ENCODE results near the gene NT5DC4.

The NT5DC4 gene

DNA sequence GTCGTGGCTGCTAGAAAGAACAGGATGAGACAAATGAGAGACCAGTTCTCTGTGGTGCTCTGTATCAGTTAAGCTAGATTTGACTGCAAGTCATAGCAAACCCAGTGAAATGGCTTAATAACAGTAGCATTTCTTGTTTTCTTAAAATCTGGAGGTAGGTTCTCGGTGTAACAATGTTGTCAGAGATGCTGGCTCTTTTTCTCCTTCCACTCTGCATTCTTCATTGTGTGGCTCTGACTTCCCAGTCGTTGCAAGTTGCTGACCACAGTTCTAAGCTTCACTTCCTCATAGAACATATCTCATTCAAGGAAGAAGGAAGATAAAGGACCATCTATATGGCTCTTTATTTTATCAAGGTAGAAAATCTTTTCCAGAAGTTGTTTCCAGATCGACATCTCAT, 51.5 kb downstream of the NT5DC4 start:
- no peak overlapping the region for H3K4me3 ChIP-seq (ENCODE audit: low read length)
- no peaks in the 10 kb centered on the region for H3K79me2 ChIP-seq (ENCODE audit: low read length)
- H3K27me3 ChIP-seq (replicated peaks; ENCODE audit: insufficient read depth, low read length) = no peaks in the 10 kb centered on the region
- no peak overlapping the region for H3K27ac ChIP-seq (ENCODE audit: low read length)
- no peak overlapping the region for H2AFZ ChIP-seq (ENCODE audit: low read length)
- no peaks in the 10 kb centered on the region for H3K9me2 ChIP-seq (replicated peaks; ENCODE audit: insufficient read depth, low read length)
- H3K4me1 ChIP-seq (ENCODE audit: low read length) = peaks cover 7% of the 10 kb centered on the region; the same call in 1 of the 2 replicates
- TF ChIP-seq EZH2phosphoT487 (IDR thresholded peaks at IDR 0.05; ENCODE audit: low read length) = no peak
- TF ChIP-seq, protein P1, sequence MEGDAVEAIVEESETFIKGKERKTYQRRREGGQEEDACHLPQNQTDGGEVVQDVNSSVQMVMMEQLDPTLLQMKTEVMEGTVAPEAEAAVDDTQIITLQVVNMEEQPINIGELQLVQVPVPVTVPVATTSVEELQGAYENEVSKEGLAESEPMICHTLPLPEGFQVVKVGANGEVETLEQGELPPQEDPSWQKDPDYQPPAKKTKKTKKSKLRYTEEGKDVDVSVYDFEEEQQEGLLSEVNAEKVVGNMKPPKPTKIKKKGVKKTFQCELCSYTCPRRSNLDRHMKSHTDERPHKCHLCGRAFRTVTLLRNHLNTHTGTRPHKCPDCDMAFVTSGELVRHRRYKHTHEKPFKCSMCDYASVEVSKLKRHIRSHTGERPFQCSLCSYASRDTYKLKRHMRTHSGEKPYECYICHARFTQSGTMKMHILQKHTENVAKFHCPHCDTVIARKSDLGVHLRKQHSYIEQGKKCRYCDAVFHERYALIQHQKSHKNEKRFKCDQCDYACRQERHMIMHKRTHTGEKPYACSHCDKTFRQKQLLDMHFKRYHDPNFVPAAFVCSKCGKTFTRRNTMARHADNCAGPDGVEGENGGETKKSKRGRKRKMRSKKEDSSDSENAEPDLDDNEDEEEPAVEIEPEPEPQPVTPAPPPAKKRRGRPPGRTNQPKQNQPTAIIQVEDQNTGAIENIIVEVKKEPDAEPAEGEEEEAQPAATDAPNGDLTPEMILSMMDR (IDR thresholded peaks at IDR 0.05; ENCODE audit: low read length) = no peak
- DNase-seq = no peak
- no peak overlapping the region for H3K9ac ChIP-seq (ENCODE audit: low read length)
- H3K9me3 ChIP-seq (replicated peaks; ENCODE audit: insufficient read depth, low read length) = no peaks in the 10 kb centered on the region
- no peak overlapping the region for H3K4me2 ChIP-seq (ENCODE audit: low read depth, low read length)
- H3F3A ChIP-seq (ENCODE audit: insufficient read depth, low read length) = no peaks in the 10 kb centered on the region
- no peaks in the 10 kb centered on the region for H3K36me3 ChIP-seq (replicated peaks; ENCODE audit: insufficient read depth, low read length)
- no peaks in the 10 kb centered on the region for H4K20me1 ChIP-seq (ENCODE audit: insufficient read depth, low read length)

DNA sequence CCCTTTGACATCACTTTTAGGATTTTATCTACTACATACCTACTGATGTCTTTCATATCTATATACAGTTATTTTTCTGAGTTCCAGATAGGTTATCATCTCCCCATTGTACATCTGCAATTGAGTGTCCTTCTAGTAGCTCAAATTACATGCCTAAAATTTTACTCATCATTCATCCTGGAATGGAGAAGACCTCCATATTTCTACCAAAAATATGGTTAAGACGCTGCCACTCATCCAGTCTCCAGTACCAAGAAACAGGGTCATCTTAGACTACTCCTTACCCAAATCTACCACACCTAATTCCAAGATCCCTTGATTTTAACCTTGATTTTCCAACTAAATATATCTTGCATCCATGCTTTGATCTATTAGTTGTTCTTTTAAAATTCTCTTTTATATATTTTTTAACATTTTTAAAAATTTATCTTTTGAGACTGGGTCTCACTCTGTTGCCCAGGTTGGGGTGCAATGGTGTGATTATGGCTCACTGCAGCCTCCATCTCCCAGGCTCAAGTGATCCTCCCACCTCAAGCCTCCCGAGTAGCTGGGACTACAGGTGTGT, 52.2 kb downstream of the NT5DC4 start:
- H3K9me3 ChIP-seq (replicated peaks; ENCODE audit: insufficient read depth, low read length) = no peaks in the 10 kb centered on the region
- H3K9me2 ChIP-seq (replicated peaks; ENCODE audit: insufficient read depth, low read length) = no peaks in the 10 kb centered on the region
- no peak for DNase-seq
- H3K4me2 ChIP-seq (ENCODE audit: low read depth, low read length) = no peak overlapping the region
- H3K79me2 ChIP-seq (ENCODE audit: low read length) = no peaks in the 10 kb centered on the region
- H3K27ac ChIP-seq (ENCODE audit: low read length) = no peak overlapping the region
- H3K27me3 ChIP-seq (replicated peaks; ENCODE audit: insufficient read depth, low read length) = no peaks in the 10 kb centered on the region
- peaks cover 7% of the 10 kb centered on the region; the same call in 1 of the 2 replicates for H3K4me1 ChIP-seq (ENCODE audit: low read length)
- no peaks in the 10 kb centered on the region for H4K20me1 ChIP-seq (ENCODE audit: insufficient read depth, low read length)
- H2AFZ ChIP-seq (ENCODE audit: low read length) = no peak overlapping the region
- no peak overlapping the region for H3K4me3 ChIP-seq (ENCODE audit: low read length)
- no peaks in the 10 kb centered on the region for H3F3A ChIP-seq (ENCODE audit: insufficient read depth, low read length)
- TF ChIP-seq EZH2phosphoT487 (IDR thresholded peaks at IDR 0.05; ENCODE audit: low read length) = no peak
- TF ChIP-seq, protein P1 (IDR thresholded peaks at IDR 0.05; ENCODE audit: low read length) = no peak
- TF ChIP-seq EZH2 (optimal IDR thresholded peaks at IDR 0.05; ENCODE audit: low read depth, low read length) = no peak
- H3K36me3 ChIP-seq (replicated peaks; ENCODE audit: insufficient read depth, low read length) = no peaks in the 10 kb centered on the region
- H3K9ac ChIP-seq (ENCODE audit: low read length) = no peak overlapping the region

DNA sequence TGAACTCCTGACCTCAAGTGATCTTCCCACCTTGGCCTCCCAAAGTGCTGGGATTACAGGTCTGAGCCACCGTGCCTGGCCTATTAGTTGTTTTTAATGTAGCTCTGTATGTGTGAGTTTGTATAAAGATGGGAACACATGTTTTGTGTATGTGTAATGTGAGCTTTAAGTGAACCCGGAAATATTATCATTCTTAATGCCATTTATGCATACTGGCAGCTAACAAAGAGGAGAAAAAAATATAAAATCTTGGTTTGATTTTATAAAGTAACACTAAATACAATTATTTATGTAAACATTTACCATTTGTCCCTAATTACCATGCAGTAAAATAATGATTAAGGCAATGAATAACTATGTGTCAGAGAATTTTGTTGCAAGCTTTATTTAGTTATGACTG, 52.7 kb downstream of the NT5DC4 start:
- Histone ChIP-seq H3K9me2 (replicated peaks; ENCODE audit: insufficient read depth, low read length) (no peaks in the 10 kb centered on the region), H3F3A (ENCODE audit: insufficient read depth, low read length) (no peaks in the 10 kb centered on the region), H3K27ac (ENCODE audit: low read length) (no peak overlapping the region), H3K4me1 (ENCODE audit: low read length) (peaks cover 5% of the 10 kb centered on the region; the same call in 1 of the 2 replicates), H3K9ac (ENCODE audit: low read length) (no peak overlapping the region), H2AFZ (ENCODE audit: low read length) (no peak overlapping the region), H4K20me1 (ENCODE audit: insufficient read depth, low read length) (no peaks in the 10 kb centered on the region), H3K4me2 (ENCODE audit: low read depth, low read length) (no peak overlapping the region), H3K4me3 (ENCODE audit: low read length) (no peak overlapping the region), H3K79me2 (ENCODE audit: low read length) (no peaks in the 10 kb centered on the region), H3K36me3 (replicated peaks; ENCODE audit: insufficient read depth, low read length) (no peaks in the 10 kb centered on the region), H3K27me3 (replicated peaks; ENCODE audit: insufficient read depth, low read length) (no peaks in the 10 kb centered on the region), H3K9me3 (replicated peaks; ENCODE audit: insufficient read depth, low read length) (no peaks in the 10 kb centered on the region)
- TF ChIP-seq EZH2 (optimal IDR thresholded peaks at IDR 0.05; ENCODE audit: low read depth, low read length) (no peak), EZH2phosphoT487 (IDR thresholded peaks at IDR 0.05; ENCODE audit: low read length) (no peak)
- TF ChIP-seq, protein P1 (IDR thresholded peaks at IDR 0.05; ENCODE audit: low read length) = no peak
- no peak for DNase-seq

Measured in MM.1S (cell line).